Measurements from ENCODE around the gene RAD51D.

Gene RAD51D

DNA sequence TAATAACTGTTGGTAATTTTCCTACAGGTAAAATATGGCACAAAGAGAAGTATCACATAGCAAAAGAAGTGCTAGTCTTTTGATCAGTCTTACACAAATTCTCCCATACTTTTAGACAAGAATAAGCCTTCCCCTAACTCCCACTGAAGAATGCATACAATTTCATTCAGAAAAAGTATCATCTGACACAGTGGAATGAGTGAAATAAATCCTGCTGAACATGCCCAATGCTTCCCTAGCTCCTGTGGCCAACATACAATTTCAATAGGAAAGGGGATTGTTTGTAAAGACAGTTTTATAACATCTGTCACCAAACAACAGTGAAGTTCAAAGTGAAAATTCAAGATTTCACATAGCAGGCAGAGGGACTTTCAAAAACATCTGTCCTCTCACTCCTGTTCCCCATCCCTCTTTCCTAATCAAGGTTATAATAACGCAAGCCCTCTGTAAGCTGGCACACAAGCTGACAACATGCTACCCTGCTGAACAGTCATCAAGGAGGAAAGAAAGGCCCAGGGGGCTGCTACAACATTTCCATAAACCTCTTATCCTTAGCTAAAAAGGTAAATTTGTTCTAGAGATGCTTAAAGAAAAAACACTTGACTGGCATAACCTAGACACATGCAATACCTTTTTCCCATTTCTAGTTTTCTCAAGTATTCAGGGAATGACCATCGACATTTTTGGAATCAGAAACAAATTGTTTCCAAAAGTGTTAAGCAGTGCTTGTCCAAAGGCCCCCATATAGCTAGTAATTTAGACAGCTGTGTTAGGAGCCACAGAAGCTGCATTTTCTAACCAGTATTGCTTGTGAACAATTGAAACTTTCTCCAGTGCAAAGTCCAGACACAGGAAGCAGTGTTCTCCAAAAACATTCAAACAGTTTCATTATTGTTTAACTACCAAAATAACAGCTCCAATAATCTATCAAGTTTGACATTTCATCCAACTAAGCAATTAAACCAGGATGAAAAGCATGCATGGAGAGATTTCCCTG is 44.7 kb downstream of the RAD51D start:
- TF ChIP-seq ZNF274 (IDR thresholded peaks at IDR 0.05; ENCODE audit: low read depth, low read length): no peak
- H3K4me3 ChIP-seq (ENCODE audit: low read length): no peak overlapping the region

DNA sequence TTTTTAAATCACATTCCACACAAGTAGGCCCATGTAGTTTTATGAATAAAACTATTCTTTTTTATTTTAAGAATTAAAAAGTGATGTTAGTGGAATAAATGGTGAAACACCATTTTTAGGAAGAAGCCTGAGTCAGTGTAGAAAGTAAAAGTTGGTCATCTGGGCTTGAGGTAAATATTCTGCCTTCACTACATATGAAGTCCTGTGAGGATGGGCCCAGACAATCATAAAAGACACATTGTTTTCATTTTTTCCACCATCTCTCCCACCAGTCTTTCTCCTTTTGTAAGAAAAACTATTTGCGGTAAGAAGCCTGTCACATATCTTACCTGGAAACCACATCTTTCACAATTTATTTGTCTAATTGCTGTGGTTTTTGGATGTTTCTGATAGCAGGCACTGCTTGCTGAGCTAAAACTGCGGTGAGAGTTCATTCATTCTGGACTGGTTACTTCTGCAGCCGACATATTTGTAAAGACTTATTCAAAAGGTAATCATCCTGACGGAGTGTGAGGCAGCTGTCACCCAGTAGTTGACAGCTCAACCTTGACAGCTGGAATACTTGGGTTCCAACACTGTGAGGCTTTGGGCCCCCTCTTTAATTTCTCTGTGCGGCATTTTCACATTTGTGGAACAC is 45.6 kb downstream of the RAD51D start:
- H3K4me3 ChIP-seq (ENCODE audit: low read length): no peak overlapping the region
- no peak for TF ChIP-seq ZNF274 (IDR thresholded peaks at IDR 0.05; ENCODE audit: low read depth, low read length)

DNA sequence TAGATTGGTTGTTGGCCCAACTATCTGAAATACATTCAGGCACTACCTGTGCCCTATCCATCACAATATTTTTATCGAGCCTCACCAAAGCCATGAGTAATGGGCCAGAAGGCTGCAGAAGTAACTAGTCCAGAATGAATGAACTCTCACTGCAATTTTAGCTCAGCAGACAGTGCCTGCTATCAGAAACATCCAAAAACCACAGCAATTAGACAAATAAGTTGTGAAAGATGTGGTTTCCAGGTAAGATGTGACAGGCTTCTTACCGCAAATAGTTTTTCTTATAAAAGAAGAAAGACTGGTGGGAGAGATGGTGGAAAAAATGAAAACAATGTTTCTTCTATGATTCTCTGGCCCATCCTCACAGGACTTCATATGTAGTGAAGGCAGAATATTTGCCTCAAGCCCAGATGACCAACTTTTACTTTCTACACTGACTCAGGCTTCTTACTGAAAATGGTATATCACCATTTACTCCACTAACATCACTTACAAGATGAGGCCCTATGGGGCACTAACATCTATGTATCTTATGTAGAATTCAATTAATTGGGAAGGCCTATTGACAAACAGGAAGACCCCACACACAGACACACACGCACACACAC is 46.4 kb downstream of the RAD51D start:
- no peak for TF ChIP-seq ZNF274 (IDR thresholded peaks at IDR 0.05; ENCODE audit: low read depth, low read length)

DNA sequence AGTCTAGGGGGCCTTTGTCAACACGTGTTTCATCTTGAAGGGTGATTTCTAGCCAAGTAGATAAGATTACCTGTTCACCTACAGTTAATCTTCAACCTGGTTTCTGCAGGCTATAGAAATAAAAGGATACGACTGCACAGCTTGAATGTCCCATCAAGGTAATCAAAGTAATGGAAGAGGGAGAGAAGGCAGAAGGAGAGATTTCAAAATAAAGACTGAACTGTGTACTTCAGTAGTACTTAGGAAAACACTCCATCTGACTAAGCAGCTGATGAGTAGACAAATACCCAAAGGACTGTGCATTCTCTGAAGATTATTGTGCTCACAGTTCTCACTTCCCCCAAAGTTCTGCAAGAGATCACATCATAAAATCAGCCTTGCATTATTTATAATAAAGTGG is 50.3 kb downstream of the RAD51D start:
- H3K4me3 ChIP-seq (ENCODE audit: low read length): peak overlapping the region; percentile 58; the same call in 1 of the 2 replicates
- no peak for TF ChIP-seq ZNF274 (IDR thresholded peaks at IDR 0.05; ENCODE audit: low read depth, low read length)

More for the DNA sequence above, 46.4 kb downstream of the RAD51D start:
- H3K4me3 ChIP-seq (ENCODE audit: low read length): no peak overlapping the region

DNA sequence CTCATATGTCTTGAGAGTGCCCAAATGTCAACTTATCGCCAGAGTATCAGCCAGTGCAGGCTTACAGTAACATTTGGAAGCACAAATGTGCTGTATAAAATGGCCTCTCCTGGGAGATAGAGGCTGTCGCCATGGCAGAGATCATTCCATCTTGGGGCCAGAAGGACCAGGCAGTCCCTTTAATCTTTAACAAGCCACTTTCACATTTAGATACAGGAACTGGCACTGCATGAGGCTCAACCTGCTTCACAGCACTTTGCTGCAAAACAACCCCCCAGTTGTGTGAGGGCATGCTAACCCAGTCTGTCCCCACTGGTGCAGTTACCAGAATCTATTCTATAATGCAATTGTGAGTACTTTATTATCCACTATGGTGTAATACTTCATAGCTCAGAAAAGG is 51.4 kb downstream of the RAD51D start:
- H3K4me3 ChIP-seq (ENCODE audit: low read length): peak overlapping the region; percentile 58; the same call in 1 of the 2 replicates
- no peak for TF ChIP-seq ZNF274 (IDR thresholded peaks at IDR 0.05; ENCODE audit: low read depth, low read length)

DNA sequence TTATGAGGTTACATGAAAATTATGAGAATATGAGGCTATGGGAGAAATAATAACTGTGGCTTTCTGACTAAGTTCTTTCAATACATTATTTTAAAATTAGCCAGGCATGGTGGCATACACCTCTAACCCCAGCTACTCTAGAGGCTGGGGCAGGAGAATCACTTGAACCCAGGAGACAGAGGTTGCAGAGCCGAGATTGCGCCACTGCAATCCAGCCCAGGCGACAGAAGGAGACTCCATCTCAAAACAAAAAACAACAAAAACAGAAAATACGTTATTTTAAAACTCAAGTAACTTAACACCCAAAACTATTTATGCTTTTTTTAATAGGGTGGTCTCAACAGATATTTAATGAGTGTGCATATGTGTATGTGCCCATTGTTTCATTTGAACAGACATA is 53.8 kb downstream of the RAD51D start:
- no peak overlapping the region for H3K4me3 ChIP-seq (ENCODE audit: low read length)
- no peak for TF ChIP-seq ZNF274 (IDR thresholded peaks at IDR 0.05; ENCODE audit: low read depth, low read length)

DNA sequence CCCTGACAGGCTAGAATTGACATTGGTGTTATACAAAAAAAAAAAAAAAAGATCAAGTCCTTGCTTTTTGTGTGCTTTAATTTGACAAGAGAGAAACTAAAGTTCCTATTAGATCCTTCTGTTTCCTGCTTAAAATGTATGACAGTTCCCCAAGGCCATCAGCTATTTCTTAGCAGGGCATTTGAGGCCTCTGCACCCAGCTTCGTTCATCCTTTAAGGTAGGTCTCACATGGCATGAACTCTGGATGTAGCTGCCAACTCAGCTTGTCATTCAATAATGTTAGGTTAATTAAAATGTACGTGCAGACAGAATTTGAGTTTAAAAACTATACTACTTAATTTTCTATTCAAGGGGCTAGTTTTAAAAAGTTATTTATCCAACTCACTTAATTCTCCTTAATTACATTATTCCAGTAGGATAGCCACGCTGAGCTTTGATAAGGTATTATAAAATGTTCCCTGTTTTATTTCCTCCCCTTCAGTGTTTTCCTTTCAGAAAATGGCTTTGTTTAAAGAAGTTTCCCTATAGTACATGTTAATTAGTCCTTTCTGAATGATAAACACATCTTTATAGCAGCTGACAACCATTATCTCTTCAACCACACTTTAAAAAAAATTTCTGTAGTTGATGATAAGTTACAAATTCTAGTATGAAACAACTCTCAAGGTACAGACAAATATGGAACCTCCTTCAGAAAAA is 55.0 kb downstream of the RAD51D start:
- no peak for TF ChIP-seq ZNF274 (IDR thresholded peaks at IDR 0.05; ENCODE audit: low read depth, low read length)
- H3K4me3 ChIP-seq (ENCODE audit: low read length): no peak overlapping the region

DNA sequence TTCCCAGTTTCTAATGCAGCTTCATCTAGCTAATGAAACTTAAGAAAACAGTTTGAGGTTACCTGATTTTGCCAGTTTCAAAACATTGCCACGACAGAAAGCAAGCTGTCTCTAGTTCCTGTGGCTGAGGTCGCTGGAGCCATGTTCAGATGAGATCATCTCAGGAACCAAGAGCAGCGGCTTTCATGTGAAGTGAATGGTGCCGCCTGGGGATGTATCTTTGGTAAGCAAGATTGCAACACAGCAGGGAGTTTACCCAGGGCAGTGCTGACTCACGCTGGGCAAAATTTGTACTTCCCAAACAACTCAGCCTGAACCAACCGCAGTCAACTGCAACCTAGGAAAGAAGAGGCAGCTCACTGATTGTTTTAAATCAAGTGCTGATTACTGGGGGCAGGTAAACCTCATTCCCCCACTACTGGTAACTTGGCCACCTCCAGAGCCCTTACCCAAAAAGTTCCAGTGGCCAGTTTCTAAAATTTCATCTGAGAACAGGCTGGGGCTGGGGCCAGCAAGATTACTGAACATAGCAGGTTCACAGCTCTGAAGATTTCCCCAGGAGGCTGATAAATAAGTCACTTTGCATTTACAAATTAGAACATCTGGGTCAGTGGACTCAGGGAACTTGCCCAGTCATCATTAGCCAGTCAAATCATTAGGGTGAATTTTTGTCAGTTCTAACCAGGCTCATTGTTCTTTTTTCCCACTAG is 56.0 kb downstream of the RAD51D start, which contains the start of gene RFFL:
RFFL (minus strand) TSS at position 194 of the 710 bp plus-strand sequence. CDS start 37,154 bp downstream, outside the sequence.
- H3K4me3 ChIP-seq (ENCODE audit: low read length): peak within 1 kb of the TSS; percentile 51; the same call in 1 of the 2 replicates
- TF ChIP-seq ZNF274 (IDR thresholded peaks at IDR 0.05; ENCODE audit: low read depth, low read length): no peak

DNA sequence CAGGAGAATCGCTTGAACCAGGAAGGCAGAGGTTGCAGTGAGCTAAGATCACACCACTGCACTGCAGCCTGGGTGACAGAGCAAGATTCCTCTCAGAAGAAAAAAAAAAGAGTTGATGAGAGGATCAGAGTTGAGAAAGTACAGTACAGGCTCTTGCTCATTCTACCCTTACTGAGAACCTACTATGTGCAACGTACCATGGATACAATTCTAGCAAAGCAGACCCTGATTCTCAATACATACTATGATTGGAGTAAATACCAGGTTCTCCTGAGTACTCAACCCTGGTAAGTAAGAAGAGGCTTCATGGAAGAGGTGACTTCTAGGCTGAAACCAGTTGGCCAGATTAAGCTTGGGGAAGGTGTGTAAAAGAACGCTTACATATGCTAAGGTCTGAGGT is 57.4 kb downstream of the RAD51D start:
- no peak for TF ChIP-seq ZNF274 (IDR thresholded peaks at IDR 0.05; ENCODE audit: low read depth, low read length)

DNA sequence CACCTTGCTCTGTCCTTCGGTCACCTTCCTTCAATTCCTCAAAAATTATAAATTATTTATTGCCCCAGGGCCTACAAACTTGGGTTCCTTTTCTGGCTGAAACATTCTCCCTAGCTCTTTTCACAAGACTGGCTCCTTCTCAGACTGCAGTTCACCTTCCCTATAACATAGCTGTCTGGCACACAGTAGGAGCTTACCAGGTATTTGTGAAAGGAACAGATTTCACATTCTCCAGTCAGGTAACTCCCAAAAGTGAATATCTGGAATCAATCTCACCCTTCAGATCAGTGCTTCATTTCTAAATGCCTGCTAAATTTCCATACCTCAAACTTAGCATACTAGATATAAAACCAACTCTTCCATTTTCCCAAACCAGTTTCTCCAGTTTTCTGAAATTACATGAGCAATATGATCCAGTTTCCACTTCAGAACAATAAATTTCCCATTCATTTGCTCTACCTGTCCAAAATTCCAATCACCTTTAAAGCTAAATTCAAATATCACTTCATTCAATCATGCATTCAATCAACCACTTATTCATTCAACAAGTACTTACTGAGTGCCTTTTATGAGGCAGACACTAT is 62.2 kb downstream of the RAD51D start:
- TF ChIP-seq ZNF274 (IDR thresholded peaks at IDR 0.05; ENCODE audit: low read depth, low read length): no peak
- no peak overlapping the region for H3K4me3 ChIP-seq (ENCODE audit: low read length)

More for the DNA sequence above, 57.4 kb downstream of the RAD51D start:
- H3K4me3 ChIP-seq (ENCODE audit: low read length): no peak overlapping the region

DNA sequence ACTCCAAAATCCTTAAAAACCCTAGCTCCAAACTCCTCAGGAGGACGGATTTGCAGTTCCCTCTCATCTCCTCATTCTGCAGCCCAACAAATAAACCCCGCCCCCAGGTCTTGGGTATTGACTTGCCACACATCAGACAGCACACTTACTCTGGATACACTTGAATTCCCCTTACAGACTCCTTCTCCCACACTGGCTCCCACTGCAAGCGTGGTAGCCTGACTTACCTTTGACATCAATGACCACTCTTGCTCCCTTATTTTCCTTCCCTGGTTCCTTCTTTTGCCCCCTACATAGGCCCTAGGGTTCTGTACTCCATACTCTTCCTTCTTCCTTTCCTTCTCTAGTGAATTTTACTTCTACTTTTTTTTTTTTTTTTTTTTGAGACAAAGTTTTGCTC is 63.6 kb downstream of the RAD51D start:
- no peak for TF ChIP-seq ZNF274 (IDR thresholded peaks at IDR 0.05; ENCODE audit: low read depth, low read length)
- H3K4me3 ChIP-seq (ENCODE audit: low read length): no peak overlapping the region

DNA sequence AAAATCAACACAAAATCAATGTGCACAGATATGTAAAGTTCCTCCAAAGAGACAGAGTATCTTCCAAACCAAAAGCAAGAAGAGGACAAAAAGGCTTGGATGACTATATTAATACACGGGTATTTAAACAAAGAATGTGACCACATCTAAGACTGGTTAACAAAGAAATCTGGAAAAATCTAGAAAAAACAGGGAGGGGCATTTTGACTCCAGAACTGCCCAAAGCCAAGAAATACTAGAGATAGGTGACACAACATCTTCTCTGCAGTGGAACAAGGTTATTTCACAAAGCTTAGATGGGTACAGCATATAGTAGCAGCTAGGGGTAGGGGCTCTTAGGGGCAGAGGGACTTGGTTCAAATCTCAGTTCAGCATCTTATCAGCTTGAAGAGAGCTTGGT is 66.5 kb downstream of the RAD51D start:
- H3K4me3 ChIP-seq (ENCODE audit: low read length): no peak overlapping the region
- no peak for TF ChIP-seq ZNF274 (IDR thresholded peaks at IDR 0.05; ENCODE audit: low read depth, low read length)

DNA sequence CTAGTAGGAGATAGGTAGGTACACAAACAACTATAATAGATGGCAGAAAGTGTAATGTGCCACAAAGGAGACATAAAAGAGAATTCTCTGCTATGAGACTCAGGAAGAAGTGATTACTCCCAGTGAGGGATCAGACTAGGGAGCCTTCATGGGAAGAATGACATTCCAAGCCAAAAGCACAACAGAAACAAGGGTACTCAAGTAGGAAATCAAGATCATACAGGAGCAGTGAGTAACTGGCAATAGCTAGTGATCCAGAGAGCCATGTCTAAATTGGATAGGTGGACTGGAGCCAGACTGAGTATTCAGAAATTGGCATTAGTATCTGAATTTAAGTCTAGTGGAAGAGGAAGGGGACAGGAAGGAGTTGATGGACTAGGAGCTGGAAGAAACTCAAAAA is 66.9 kb downstream of the RAD51D start:
- no peak for TF ChIP-seq ZNF274 (IDR thresholded peaks at IDR 0.05; ENCODE audit: low read depth, low read length)
- no peak overlapping the region for H3K4me3 ChIP-seq (ENCODE audit: low read length)

All from GM08714 (cell line).